GM04504 (cell line): ENCODE data around the gene TMEM240.
A peak's percentile ranks its signal among the peaks of the same experiment; 100 is the strongest.

Source experiments
- DNase-seq: peaks from one replicate; pipeline ENCODE4 v3.0.0-alpha.2; 2012; ENCODE audit warnings: low read depth

The TMEM240 gene

DNA sequence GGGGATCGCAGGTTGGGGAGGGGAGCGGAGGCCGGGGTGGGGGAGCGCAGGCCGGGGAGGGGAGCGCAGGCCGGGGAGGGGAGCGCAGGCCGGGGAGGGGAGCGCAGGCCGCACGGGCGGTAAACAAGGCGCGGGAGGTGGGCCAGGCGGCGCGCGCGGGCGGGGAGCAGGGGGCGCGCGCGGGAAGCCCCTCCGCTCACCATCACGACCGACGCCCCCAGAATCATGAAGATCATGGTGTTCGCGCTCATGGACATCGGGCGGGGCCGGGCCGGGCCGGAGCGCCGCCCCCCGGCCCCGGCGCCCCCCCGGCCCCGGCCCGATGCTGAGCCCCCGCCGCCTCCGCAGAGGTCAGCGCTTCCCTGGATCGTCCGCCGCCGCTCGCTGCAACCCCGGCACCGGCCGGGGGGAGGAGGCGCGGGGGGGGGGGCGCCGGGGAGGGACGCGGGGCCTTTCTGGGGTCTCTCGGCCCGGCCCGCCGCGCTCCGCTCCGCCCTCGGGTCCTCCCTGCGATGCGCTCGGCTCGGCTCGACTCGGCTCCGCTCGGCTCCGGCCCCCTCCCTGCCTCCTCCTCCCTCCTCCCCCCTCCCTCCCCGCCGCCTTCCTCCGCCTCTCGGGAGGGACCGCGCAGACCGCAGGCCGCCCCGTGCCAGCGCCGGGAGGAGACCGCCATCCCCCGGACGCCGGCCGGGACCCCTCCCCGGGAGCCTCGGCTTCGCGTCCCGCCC, at the start of gene TMEM240:
Gene TMEM240, minus strand, starts transcription at position 535 of the 728 bp plus-strand sequence. Its CDS starts 278 bp downstream, at position 257.
- peak; percentile 41 for DNase-seq

- no peak for DNase-seq
Measured at GRCh38 chr1:1583347-1584010, 43.1 kb upstream of the TMEM240 start.

GRCh38 chr1:1582585-1583346, 42.3 kb upstream of the TMEM240 start:
- no peak for DNase-seq

DNA sequence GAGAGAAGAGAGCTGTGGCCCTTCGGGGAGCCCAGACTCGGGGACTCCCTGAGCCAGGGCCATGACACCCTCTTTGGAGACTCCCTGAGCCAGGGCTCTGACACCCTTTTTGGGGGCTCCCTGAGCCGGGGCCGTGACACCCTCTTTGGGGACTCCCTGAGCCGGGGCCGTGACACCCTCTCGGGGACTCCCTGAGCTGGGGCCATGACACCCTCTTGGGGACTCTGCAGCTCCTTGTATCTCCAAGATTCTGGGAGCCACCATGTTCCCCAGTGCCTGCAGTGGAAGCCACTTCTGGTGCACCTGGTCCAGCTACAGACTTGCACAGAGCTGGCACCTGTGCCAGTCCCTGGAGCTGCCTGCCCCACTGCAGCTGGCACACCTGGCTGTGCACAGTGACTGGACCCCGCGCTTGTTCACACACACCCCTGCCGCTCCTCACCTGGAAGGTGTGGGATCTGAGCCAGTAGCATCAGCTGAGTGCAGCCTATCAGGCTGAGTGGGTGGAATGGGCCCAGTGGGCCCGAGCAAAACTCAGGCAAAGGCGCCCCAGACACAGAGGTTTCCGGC, 38.0 kb upstream of the TMEM240 start:
- no peak for DNase-seq

- no peak for DNase-seq
Measured at GRCh38 chr1:1577367-1578011, 37.1 kb upstream of the TMEM240 start.

DNA sequence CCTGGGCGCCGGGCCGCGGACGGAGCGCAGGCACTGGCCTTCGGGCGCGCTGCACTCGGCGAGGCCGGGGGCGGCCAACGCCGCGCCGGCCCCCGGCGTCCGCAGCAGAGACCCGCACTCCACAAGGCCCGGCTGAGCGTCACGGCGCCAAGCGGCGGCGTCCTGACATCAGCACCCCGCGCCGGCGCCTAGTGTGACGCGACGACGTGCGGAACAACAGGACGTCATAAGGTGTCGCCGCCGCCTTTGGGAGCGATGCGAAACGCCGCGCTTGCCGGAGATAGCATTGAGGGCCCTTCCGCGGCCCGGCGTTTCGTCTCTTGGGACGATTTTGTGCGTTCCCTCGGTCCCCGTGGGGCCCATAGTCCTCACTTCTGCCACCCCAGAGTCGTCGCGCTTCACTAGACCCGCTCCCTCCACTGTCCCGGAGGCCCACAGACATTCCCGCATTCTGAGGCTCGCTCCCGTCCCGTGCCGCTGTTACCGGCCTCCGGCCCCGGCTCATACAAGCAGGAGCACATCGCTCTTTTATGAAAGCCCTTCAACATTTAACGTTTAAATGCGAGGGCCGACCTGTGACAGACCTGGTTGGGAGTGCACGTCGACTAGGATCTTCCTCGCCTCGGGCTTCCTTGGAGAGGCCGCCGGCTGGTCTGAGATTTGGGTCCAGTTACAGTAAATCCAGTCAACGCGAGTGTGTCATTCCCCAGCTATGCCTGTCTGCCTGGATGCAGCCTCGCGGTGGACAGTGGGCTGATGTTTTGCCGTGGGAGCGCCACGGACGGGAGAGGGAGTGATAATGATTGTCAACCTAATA, 34.5 kb upstream of the TMEM240 start, which contains the start of gene SSU72:
Gene SSU72, minus strand, starts transcription at position 143 of the 817 bp plus-strand sequence. CDS start 306 bp downstream, outside the sequence.
- peak; percentile 81 for DNase-seq

DNA sequence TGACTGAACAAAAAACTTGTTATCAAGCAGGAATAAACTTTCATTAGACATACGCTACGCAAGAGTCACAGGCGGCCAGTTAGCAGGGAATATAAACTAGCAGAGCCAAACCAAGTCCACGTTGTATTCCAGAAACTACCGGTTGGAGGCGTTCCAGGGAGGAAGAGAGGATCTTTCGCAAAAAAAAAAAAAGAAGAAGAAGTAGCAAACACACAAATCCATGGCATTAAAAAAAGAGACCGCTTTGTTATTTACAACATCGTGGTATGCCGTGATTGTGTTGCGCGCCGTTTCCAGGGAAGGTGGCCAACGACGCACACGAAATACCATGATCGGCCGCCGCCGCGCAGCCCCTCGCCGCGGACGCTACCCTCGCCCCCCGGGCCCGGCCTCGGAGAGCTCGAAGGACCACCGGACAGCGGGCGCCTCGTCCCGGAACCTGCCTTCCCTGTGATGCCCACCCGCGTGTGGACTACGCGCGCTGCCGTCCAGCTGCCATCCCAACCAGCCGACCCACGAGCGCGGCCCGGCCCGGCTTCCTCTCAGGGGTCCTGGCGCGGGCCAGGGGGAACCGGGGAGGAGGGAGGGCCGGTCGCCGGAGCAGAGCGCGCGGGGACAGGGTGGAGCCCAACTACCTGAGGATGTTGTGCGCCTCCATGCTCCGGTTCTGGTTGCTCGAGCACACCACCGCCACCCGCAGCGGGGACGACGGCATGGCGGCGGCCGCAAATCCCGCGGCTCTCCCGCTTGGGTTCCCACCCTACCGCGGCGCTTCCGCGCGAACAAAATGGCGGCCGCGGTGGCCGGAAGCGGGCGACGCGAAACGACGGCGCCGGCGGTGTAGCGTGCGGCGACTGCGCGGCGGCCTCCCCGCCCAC, 33.7 kb upstream of the TMEM240 start:
- peak; percentile 37 for DNase-seq

DNA sequence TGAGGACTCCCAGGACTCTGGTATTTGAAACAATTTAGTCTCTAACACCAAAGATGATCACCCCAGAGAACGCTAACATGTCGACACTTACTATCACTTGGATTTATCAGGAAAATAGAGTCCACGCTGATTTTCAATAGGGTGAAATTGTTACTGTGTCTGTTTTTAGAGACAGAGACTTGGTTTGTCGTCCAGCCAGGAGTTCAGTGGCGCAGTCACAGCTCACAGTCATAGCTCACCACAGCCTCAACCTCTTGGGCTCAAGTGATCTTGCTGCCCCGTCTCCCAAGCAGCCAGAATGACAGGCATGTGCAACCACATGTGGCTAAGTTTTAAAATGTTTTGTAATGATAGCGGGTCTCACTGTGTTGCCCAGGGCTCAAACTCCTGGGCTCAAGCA, 28.9 kb upstream of the TMEM240 start:
- no peak for DNase-seq

DNA sequence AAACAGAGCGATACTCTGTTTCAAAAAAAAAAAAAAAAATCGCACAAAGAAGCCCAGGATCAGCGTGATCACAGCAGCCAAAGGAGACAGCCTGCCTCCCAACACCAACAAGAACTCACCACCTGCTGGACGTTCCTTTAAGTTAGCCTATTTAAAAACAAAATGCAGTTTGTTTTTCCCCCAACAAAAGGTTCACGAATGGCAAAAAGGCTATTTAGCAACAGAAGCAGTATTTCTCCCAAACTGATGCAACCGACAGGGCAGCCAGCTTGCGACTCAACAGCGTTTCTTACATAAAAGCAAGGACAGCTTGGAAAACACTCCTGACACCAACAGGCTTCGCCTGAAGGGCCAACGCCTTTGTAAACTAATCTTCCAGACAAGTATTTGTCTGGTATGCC, 27.5 kb upstream of the TMEM240 start:
- DNase-seq, result no peak

DNA sequence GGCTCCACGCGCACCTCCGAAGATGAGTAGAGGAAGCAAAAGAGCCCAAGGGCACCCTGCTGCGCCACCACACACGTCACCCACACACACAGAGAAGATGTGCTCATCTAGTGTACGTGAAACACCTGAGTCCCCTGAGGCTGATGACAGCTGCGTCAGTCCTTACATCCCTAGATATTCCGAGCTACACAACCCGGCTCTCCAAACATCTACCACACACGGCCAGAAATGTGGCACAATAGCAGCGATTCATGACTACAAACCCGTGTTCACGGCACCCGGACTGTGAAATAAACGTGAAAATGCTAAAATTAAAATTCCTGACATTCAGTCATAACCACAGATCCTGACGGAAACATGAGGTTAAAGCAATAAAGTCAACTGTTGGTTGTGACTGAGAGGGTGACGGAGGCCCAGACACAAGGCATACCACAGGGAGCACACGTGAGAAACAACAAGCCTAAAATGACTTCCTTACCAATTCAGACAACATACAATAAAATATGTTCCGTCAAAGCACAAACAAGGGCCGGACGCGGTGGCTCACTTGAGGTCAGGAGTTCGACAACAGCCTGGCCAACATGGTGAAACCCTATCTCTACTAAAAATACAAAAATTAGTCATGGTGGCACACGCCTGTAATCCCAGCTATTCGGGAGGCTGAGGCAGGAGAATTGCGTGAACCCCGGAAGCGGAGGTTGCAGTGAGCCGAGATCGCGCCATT, 26.9 kb upstream of the TMEM240 start:
- no peak for DNase-seq

DNA sequence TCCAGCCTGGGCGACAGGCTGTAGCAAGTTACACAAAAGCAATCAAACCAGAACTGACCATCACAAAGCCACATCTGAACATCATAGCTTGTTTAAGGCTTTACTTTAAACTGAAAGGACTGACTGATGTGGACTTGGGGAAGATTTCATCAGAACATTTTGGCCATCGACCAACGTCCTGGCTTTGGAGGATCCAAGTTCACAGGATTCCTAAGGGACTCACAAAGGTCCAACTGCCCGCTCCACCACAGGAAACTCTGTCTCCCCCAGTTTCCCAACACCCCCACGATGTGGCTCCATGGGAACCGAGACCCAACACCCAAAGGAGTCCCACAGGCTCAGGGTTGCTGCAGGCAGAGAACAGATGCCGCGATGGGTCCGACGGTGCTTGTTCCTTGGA, 24.9 kb upstream of the TMEM240 start:
- no peak for DNase-seq

DNA sequence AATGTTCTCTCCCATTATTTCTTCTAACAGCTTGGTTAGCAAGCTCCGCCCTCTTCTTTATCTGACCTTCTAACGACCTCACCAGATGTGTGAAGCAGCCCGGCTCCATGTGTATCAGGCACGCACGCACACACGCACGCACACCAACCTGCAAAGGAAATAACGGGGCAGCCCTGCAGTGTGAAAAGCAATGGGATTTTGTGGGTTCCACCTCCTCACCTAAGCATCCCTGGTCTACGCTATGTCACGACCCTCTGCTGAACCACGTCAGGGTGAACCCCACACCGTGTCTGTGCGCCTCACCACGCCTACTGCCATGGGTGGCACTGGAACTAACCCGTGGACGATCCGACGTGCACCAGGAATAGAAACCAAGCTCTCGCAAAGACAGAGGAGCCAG, 23.8 kb upstream of the TMEM240 start:
- no peak for DNase-seq

DNA sequence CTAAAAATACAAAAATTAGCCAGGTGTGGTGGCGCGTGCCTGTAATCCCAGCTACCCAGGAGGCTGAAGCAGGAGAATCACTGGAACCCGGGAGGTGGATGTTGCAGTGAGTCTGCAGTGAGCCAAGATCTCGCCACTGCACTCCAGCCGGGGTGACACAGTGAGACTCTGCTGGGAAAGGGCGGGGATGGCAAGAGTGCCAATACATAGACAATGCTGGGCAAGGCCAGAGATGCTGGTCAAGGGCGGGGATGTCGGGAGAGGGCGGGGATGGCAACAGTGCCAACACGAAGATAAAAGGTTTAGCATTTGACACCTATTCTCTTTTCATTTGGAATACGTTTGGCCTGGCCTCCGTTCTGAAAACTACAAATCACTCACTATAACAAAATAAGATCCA, 23.3 kb upstream of the TMEM240 start:
- DNase-seq, result no peak

DNA sequence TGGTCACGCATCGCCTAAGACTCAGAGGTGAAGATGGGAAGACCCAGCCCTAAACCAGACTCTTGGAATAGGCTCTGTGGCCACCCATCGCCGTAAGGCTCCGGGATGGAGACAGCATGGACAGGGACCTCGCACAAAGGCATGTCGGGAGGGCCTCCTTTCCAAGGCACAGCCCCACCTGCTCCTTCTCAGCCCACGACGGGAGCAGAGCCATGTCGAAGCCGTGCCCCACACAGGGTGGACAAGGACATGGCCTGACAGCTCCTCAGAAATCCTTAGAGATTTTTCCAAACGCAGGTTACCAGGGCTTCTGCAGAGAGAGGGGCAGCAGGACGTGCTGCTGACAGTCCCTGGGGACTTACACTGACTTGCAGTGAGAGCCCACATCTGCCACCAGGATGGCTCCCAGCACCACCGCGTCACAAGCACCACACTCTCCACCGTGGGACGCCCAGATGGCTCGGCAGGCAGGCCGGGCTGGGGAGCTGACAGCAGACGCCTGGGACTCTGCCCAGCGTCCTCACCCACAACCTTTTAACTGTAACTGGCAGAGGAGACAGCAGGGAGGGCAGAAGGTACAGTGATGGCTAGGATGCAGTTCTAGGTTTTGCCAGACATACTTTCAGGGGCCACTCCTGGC, 22.3 kb upstream of the TMEM240 start:
- no peak for DNase-seq

DNA sequence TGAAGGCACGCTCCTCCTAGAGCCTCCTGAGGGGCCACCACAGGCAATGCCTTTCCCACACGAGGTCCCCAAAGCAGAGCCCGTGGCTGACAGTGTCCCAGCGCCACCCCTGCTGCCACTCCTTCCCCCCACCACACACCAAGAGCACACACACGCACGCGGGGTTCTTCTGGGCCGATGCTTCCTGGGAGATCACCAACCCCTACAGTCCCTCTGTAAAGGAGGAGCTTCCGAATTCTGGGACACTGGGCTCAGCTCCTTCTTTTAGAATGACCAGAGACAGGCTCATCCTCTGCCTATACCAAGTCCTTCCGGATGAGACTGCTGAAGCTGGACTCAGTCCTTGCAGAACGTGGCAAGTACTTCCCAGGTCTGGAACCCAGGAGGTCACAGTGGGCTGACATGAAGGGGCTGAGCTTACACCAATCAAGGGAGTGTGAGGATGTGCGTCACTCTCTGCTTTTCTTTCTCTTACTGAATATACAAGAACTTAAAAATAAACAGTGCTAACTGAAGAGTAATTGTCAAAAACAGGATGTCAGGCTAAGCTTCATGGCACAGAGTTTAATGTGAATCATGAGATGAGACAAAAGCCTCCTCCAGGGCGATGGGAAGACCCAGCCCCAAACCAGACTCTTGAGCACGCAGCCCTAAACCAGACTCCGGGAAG, 21.5 kb upstream of the TMEM240 start:
- DNase-seq, result no peak

- DNase-seq, result no peak
Measured at GRCh38 chr1:1560178-1560577, 19.8 kb upstream of the TMEM240 start.

- DNase-seq, result no peak
Measured at GRCh38 chr1:1559066-1559465, 18.6 kb upstream of the TMEM240 start.

GRCh38 chr1:1558591-1558990, 18.2 kb upstream of the TMEM240 start:
- DNase-seq, result no peak
